Fibroblast of pulmonary artery (primary cell): ENCODE results near the gene FBXW8.

Source experiments
- DNase-seq: peaks from one replicate; pipeline ENCODE4 v3.0.0-alpha.2; 2010; ENCODE audit warnings: low read depth
- H3K4me3 ChIP-seq: replicated peaks from 2 replicates; pipeline ENCODE4 v1.5.1; 2011; ENCODE audit warnings: low read depth, mild to moderate bottlenecking, control low read depth, low read length, moderate library complexity
- TF ChIP-seq, protein P1 (sequence below): IDR thresholded peaks from 2 replicates; pipeline ENCODE4 v1.5.1; 2011; ENCODE audit warnings: mild to moderate bottlenecking, control low read depth, low read length, inconsistent platforms; ENCODE audit errors: missing control alignments

Gene FBXW8

DNA sequence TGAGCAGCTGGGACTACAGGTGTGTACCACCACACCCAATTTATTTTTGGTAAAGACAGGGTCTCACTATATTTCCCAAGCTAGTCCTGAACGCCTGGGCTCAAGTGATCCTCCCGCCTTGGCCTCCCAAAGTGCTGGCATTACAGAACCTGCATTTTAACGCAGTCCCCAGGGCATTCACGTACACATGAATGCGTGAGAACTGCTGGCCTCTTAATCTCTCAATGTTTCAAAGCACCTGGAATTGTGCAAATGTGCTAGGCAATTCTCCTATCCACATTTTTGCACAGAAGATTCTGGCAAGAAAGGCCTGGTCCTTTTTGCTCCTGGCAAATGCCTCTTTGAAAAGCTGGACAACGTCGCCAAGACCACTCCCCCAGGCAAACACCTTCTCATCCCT is 153.3 kb downstream of the FBXW8 start:
- no peak overlapping the region for H3K4me3 ChIP-seq
- DNase-seq, result no peak
- TF ChIP-seq, protein P1, sequence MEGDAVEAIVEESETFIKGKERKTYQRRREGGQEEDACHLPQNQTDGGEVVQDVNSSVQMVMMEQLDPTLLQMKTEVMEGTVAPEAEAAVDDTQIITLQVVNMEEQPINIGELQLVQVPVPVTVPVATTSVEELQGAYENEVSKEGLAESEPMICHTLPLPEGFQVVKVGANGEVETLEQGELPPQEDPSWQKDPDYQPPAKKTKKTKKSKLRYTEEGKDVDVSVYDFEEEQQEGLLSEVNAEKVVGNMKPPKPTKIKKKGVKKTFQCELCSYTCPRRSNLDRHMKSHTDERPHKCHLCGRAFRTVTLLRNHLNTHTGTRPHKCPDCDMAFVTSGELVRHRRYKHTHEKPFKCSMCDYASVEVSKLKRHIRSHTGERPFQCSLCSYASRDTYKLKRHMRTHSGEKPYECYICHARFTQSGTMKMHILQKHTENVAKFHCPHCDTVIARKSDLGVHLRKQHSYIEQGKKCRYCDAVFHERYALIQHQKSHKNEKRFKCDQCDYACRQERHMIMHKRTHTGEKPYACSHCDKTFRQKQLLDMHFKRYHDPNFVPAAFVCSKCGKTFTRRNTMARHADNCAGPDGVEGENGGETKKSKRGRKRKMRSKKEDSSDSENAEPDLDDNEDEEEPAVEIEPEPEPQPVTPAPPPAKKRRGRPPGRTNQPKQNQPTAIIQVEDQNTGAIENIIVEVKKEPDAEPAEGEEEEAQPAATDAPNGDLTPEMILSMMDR, result no peak

DNA sequence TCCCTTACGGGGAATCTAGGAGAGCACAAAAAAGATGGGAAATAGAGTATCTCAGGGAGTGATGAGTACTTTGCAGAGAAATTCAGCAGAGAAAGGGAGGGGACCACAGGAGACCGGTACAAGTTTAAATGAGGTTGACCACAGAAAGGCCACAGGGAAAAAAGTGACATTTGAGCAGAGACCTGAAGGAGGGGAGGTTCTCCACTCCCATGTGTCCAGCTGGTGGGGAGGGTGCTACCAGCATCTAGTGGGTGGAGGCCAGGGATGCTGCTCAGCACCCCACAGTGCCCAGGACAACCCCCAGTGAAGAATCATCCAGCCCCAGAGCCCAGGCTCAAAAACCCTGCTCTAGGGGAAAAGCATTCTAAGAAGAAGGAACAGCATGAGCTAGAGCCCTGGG is 153.8 kb downstream of the FBXW8 start:
- no peak overlapping the region for H3K4me3 ChIP-seq
- no peak for DNase-seq
- TF ChIP-seq, protein P1, result no peak

DNA sequence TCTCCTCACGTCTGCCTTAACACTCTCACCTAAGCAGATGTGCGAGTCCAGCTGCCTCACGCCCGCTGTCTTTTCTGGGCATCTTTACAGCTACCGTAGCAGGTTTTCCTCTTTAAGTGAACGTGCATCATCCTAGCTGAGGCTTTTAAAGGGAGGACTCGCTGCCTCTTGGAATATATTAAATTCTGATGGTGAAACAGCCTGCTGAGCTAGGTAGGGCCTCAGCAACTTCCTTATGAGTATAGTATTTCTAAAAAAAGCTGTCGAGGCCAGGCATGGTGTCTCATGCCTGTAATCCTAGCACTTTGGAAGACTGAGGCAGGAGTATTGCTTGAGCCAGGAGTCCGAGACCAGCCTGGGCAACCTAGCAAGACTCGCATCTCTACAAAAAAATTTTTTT is 156.3 kb downstream of the FBXW8 start:
- DNase-seq, result no peak
- TF ChIP-seq, protein P1, result no peak
- no peak overlapping the region for H3K4me3 ChIP-seq

DNA sequence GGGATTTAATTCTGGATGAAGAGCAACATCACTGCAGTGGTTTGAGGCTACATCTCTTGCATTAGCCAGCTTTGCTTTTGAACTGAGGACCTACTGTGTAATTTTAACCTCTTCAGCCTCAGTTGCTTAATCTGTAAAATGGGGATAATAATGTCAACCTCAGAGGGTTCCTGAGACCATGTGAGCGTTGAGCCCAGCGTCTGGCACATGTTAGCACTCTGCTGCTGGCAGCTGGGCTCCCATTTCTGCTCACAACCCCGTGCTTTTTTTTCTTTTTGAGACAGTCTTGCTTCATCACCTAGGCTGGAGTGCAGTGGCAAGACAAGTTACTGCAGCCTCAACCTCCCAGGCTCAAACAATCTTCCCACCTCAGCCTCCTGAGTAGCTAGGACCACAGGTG is 156.9 kb downstream of the FBXW8 start:
- TF ChIP-seq, protein P1, result no peak
- no peak for DNase-seq
- H3K4me3 ChIP-seq, result no peak overlapping the region

DNA sequence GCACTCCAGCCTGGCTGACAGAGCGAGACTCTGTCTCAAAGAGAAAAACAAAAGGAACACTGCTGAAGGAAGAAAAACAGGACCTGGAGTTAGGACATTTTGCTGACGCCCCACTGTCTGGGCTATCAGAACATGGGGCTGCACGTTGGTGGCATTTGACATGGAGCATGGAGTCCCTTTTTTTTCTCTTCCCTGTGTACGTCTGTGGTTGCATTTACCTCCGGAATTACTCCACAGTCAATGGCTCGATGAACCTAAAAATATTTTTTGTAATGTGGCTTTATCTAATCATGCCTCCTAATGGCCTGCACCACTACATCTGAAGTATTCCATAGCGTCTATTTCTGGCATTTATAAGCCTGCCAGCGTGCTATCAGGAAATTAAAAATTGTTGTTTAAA is 157.7 kb downstream of the FBXW8 start:
- no peak overlapping the region for H3K4me3 ChIP-seq
- no peak for DNase-seq
- TF ChIP-seq, protein P1, result no peak

DNA sequence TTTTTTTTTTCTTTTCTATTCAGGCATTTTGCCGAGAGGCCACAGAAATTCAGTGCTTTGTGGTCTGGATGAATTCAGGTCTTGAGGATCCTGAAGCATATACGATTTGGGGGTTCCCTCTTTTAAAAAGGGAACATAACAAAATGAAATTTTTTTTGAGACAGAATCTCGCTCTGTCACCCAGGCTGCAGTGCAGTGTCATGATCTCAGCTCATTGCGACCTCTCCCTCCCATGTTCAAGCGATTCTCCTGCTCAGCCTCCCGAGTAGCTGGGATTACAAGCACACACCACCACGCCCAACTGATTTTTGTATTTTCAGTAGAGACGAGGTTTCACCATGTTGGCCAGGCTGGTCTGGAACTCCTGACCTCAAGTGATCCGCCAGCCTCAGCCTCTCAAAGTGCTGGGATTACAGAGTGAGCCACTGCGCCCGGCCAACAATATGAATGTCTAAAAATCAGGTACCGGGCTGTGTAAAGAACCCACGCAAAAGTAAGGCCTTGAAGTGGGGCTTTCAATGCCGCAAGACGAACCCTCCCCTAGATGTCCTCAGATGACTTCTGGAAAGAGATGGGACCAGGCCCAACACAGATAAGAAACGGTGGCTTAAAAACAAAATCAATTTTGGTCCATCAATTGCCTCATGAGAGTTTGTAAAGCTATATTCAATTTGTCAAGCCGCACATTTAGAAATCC is 158.5 kb downstream of the FBXW8 start:
- DNase-seq, result no peak
- TF ChIP-seq, protein P1, result no peak
- no peak overlapping the region for H3K4me3 ChIP-seq
